C4-2B (cell line): Measurements from ENCODE around the gene LHFPL6.

ENCODE experiments used
- H3K27ac ChIP-seq: fragments of 450-650 bp; 2 replicates; pipeline ENCODE4 v1.5.1; 2017
- CTCF ChIP-seq: fragments of 450-650 bp; conservative IDR thresholded peaks from 2 replicates; pipeline ENCODE4 v1.5.1; 2017; ENCODE audit warnings: mild to moderate bottlenecking
- ZFX ChIP-seq: fragments of 450-650 bp; IDR thresholded peaks from 2 replicates; pipeline ENCODE4 v1.6.1; 2017

LHFPL6 gene

DNA sequence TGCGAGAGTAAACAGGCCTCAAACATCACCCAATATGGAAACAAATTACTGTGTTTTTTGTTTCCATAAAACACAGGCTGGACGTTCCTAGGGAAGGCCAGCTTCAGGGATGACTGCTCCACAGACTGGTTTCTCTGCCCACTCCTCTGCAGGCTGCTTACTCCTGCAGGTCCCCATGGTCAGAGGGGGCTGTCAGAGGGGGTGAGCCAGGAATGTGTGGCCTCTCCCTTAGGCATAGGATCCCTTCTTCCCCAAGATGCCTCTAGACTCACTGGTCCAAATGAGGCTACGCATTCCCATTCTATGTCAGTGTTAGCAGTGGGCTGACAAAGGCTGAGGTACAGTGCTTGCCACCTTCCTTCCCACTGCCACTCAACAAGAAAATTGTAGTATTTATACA, 229.8 kb downstream of the LHFPL6 start:
- no peak overlapping the region for H3K27ac ChIP-seq
- no peak for TF ChIP-seq ZFX
- no peak for TF ChIP-seq CTCF

DNA sequence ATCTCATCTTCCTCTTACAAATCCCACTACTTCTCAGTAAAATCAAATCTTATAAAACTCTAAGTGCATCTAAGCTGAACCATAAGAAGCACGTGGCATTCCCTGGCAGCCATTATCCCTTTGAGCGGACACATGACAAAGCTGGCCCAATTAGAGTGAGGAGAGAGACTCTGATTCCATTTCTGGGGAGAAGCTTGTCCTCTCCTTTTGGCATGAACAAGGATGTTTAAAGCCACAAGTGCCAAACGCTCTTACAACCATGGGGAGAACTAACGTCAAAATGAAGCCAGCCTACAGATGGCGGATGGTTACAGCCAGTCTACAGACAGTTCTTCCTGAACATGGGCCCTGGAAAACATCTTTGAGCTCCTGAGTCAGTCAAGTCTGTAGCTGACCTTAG, 231.3 kb downstream of the LHFPL6 start:
- H3K27ac ChIP-seq = no peak overlapping the region
- TF ChIP-seq CTCF = no peak

DNA sequence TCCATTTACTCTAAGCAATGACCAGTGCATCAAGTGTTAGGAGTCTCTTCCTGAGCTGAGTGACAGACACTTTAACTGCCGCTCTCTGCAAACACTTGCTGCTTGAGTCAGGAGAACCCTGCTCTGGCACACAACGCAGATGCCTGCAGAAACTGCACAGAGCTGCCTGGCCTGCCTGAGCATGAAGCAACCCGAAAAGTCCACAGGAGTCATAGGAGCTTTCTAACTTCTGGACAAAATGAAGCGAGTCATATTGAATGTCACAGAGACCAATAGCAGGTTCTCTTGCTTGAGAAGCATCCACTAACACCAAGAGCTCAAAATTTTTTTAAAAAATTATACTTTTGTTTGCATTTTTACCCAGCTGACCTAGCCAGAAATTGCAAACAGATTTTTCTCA, 232.4 kb downstream of the LHFPL6 start:
- H3K27ac ChIP-seq = no peak overlapping the region
- TF ChIP-seq CTCF = no peak
- no peak for TF ChIP-seq ZFX

GRCh38 chr13:39370048-39370447, 232.9 kb downstream of the LHFPL6 start:
- no peak overlapping the region for H3K27ac ChIP-seq
- TF ChIP-seq ZFX = no peak
- no peak for TF ChIP-seq CTCF

- no peak overlapping the region for H3K27ac ChIP-seq
- TF ChIP-seq CTCF (no peak), ZFX (no peak)
Measured at GRCh38 chr13:39369161-39369890, 233.7 kb downstream of the LHFPL6 start.

- TF ChIP-seq CTCF (no peak), ZFX (no peak)
- no peak overlapping the region for H3K27ac ChIP-seq
Measured at GRCh38 chr13:39365879-39366278, 237.1 kb downstream of the LHFPL6 start.

DNA sequence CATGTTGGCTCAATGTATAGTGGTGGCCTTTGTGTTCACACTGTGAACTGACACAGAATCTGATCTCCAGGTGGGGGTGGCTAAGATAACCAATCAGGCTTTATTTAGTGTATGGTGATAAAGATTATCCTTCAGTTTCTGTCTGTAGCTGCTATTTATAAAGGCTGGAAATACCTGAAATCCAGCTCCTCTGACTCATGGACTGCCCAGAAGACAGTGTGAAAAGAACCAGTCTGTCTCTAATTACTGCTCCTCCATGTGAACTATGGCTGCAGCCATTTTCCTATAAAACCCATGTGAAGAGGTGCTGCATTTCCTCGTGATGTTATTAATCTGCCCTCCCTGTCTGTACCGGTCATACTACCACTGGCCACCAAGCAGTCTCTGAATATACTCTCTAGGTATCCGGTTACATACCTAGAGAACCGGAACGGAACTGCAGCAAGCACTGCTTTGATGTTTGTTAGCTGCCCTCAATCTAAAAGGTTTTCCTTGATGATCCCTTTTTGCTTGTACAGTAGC, 238.0 kb downstream of the LHFPL6 start:
- TF ChIP-seq CTCF = no peak
- no peak for TF ChIP-seq ZFX
- H3K27ac ChIP-seq = no peak overlapping the region
